Activated CD8-positive, alpha-beta memory T cell treated with anti-CD3 and anti-CD28 coated beads for 1 hour (primary cell): ENCODE results near the gene TXLNA.

Experiments used
- DNase-seq, 2 donors: peaks; one replicate each; pipeline ENCODE4 v3.0.0-alpha.2; 2020; ENCODE audit warnings: low read depth in 1 of 2; ENCODE audit errors: extremely low read depth in 1 of 2

The TXLNA gene

GRCh38 chr1:32242341-32242851, 62.9 kb downstream of the TXLNA start:
- no peak for DNase-seq

- DNase-seq = no peak
Measured at GRCh38 chr1:32246888-32247273, 67.4 kb downstream of the TXLNA start, which contains the start of gene FAM167B. Gene FAM167B, plus strand, starts transcription at chr1:32247222. Its CDS starts 200 bp downstream, at chr1:32247422.

- no peak for DNase-seq
Measured at GRCh38 chr1:32247452-32247851, 68.0 kb downstream of the TXLNA start.
